HepG2 (cell line): Measurements from ENCODE around the gene NDC80. TPM values are rescaled to one million over a fixed set of nuclear protein-coding genes. Genes with fewer than 3 reads are reported as not detected.
A peak's percentile ranks its signal among the peaks of the same experiment; 100 is the strongest.

ENCODE experiments used
- ARHGAP35 ChIP-seq: sonication (generic); formaldehyde crosslinking; IDR thresholded peaks from 2 replicates; pipeline ENCODE4 v1.9.0; 2022; ENCODE audit warnings: mild to moderate bottlenecking, inconsistent platforms, moderate library complexity, missing genetic modification reagents, borderline replicate concordance
- BATF2 ChIP-seq: sonication (generic); formaldehyde crosslinking; IDR thresholded peaks from 2 replicates; pipeline ENCODE4 v1.8.0; 2022; ENCODE audit warnings: mild to moderate bottlenecking, missing genetic modification reagents, moderate library complexity
- HIC2 ChIP-seq: sonication (generic); formaldehyde crosslinking; IDR thresholded peaks from 2 replicates; pipeline ENCODE4 v1.9.0; 2022; ENCODE audit warnings: low read depth, missing genetic modification reagents
- HNF1A ChIP-seq, 2 experiments: sonication (generic) in 1 of 2; formaldehyde crosslinking in 1 of 2; IDR thresholded peaks; 2 replicates each; pipeline versions ENCODE4 v1.4.0 to v1.6.1; 2016 to 2020; ENCODE audit warnings: borderline replicate concordance in 1 of 2, low read depth in 1 of 2, mild to moderate bottlenecking in 1 of 2, missing genetic modification reagents in 1 of 2
- KLF6 ChIP-seq: IDR thresholded peaks from 2 replicates; pipeline ENCODE4 v1.8.0; 2016; ENCODE audit warnings: missing biosample characterization, missing genetic modification reagents
- MLXIP ChIP-seq: sonication (generic); formaldehyde crosslinking; IDR thresholded peaks from 2 replicates; pipeline ENCODE4 v1.9.0; 2021; ENCODE audit warnings: missing genetic modification reagents, borderline replicate concordance
- PCBP1 ChIP-seq: fragments of 200-400 bp; formaldehyde crosslinking; IDR thresholded peaks from 2 replicates; pipeline ENCODE4 v1.6.1; 2017; ENCODE audit warnings: mild to moderate bottlenecking, low read depth, low read length, borderline replicate concordance
- POGZ ChIP-seq: sonication (generic); formaldehyde crosslinking; IDR thresholded peaks from 2 replicates; pipeline ENCODE4 v1.4.0; 2020; ENCODE audit warnings: mild to moderate bottlenecking, missing genetic modification reagents
- ZBTB2 ChIP-seq: sonication (generic); formaldehyde crosslinking; IDR thresholded peaks from 2 replicates; pipeline ENCODE4 v1.8.0; 2022; ENCODE audit warnings: low read depth, missing genetic modification reagents
- ZNF30 ChIP-seq: sonication (generic); formaldehyde crosslinking; IDR thresholded peaks from 2 replicates; pipeline ENCODE4 v1.5.0; 2020; ENCODE audit warnings: mild to moderate bottlenecking, missing genetic modification reagents
- ZNF484 ChIP-seq: sonication (generic); formaldehyde crosslinking; IDR thresholded peaks from 2 replicates; pipeline ENCODE4 v1.5.1; 2020; ENCODE audit warnings: mild to moderate bottlenecking, low read depth, missing genetic modification reagents, borderline replicate concordance
- polyA plus RNA-seq, 8 experiments: library from polyadenylated mRNA; depleted of rRNA in 3 of 8; stranded (reverse) in 7 of 8; unstranded in 1 of 8; fragments of >200 nt; fragmentation: Illumina TruSeq in 4 of 8; extraction: Trizol in 4 of 8; gene quantifications; 2 replicates each; pipeline versions ENCODE4 v1.2.1 to v1.2.3, GENCODE V29; 2011 to 2016; ENCODE audit warnings: low read depth in 4 of 8, missing spikeins in 1 of 8, mixed read lengths in 1 of 8; ENCODE audit not compliant: insufficient read depth in 1 of 8
- total RNA-seq, 5 experiments: library from RNA; depleted of rRNA; stranded (reverse); fragments of >200 nt; fragmentation: Illumina TruSeq; extraction: Trizol; gene quantifications; 2 replicates each; pipeline ENCODE4 v1.2.3, GENCODE V29; 2016; ENCODE audit warnings: low read depth in 1 of 5

NDC80 gene
- total and polyA plus RNA-seq, 2 of the 13 experiments (the other 11 are each of a cell fraction or from before 2014, with no cell fraction given): 9.6 to 33.0 TPM

DNA sequence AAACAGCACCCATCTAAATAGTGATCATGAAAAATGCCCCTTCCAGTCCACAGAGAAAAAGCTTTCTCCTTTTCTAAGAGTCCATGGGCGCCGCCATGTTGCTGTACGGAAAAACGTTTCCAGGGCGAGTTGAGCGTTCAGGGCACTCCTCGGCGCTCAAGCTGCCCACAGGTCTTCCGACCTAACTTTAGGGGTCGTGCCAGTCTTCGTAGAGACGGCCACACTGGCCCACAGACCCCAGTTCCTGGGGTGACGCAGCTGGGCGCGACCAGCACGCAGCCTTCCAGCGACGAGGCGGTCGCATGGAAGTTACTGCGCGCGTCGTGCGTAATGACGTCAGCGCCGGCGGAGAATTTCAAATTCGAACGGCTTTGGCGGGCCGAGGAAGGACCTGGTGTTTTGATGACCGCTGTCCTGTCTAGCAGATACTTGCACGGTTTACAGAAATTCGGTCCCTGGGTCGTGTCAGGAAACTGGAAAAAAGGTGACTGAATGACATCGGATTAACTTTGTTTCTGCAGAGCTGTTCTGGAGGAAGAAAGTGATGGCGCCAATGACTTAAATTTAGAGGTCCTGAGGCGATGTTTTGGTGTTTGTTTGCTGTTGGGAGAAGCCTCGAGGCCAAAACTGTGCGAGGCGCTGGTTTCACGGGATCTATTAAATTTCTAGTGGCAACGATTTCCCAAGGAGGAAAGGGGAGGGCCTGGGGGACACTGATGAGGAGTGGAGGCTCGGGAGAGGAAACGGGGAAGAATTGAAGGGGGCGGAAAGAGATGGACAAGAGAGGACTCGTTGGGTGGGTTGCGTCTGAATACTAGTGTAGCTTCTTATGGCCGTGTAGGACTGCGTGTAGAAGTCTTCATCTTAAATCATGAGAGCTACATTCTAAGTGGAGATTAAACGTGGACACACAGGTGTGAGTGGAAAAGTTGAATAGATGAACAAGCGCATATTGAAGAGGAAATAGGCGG lies at the start of gene NDC80, which contains the start of gene METTL4 (continued):
- peak; percentile 33; the same call in 1 of the 2 replicates for TF ChIP-seq HIC2 (CRISPR knock-in tag)
- TF ChIP-seq MLXIP (CRISPR knock-in tag): peak; percentile 75
- no peak for TF ChIP-seq ZNF484
- no peak for TF ChIP-seq KLF6 (CRISPR knock-in tag)
- no peak for TF ChIP-seq ARHGAP35 (CRISPR knock-in tag)
- peak; percentile 96 for TF ChIP-seq BATF2 (CRISPR knock-in tag)
- no peak for TF ChIP-seq HNF1A (IDR thresholded peaks at IDR 0.05; ENCODE audit: low read depth)
- TF ChIP-seq HNF1A (CRISPR knock-in tag; IDR thresholded peaks at IDR 0.05; ENCODE audit: borderline replicate concordance): 0 out of 2 replicates have a peak, but pooled peaks have one; percentile 37
- no peak for TF ChIP-seq PCBP1
- peak; percentile 67; the same call in 1 of the 2 replicates for TF ChIP-seq ZNF30
- TF ChIP-seq POGZ (CRISPR knock-in tag): peak; percentile 98
- peak; percentile 88 for TF ChIP-seq ZBTB2 (CRISPR knock-in tag)
